ENCODE results near the gene RNU5B-1.

RNU5B-1 gene

GRCh38 chr15:65323071-65323511 lies 18.6 kb downstream of the RNU5B-1 start:
- Histone ChIP-seq H3K36me3 (no peaks in the 10 kb centered on the region), H3K4me3 (ENCODE audit: low read depth, low read length) (no peak overlapping the region), H3K27ac (no peak overlapping the region), H3K9me3 (ENCODE audit: severe bottlenecking) (no peaks in the 10 kb centered on the region), H3K27me3 (ENCODE audit: insufficient read depth, low read depth, severe bottlenecking) (no peaks in the 10 kb centered on the region)
- no peak for DNase-seq
- TF ChIP-seq, protein P1, sequence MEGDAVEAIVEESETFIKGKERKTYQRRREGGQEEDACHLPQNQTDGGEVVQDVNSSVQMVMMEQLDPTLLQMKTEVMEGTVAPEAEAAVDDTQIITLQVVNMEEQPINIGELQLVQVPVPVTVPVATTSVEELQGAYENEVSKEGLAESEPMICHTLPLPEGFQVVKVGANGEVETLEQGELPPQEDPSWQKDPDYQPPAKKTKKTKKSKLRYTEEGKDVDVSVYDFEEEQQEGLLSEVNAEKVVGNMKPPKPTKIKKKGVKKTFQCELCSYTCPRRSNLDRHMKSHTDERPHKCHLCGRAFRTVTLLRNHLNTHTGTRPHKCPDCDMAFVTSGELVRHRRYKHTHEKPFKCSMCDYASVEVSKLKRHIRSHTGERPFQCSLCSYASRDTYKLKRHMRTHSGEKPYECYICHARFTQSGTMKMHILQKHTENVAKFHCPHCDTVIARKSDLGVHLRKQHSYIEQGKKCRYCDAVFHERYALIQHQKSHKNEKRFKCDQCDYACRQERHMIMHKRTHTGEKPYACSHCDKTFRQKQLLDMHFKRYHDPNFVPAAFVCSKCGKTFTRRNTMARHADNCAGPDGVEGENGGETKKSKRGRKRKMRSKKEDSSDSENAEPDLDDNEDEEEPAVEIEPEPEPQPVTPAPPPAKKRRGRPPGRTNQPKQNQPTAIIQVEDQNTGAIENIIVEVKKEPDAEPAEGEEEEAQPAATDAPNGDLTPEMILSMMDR (IDR thresholded peaks at IDR 0.05; ENCODE audit: low read depth, low read length): no peak

- peak; percentile 42 for DNase-seq
- H3K27ac ChIP-seq: peak overlapping the region; percentile 6
- peaks cover 19% of the 10 kb centered on the region for H3K36me3 ChIP-seq
- no peaks in the 10 kb centered on the region for H3K9me3 ChIP-seq (ENCODE audit: severe bottlenecking)
- H3K27me3 ChIP-seq (ENCODE audit: insufficient read depth, low read depth, severe bottlenecking): no peaks in the 10 kb centered on the region
- no peak overlapping the region for H3K4me3 ChIP-seq (ENCODE audit: low read depth, low read length)
- TF ChIP-seq, protein P1 (IDR thresholded peaks at IDR 0.05; ENCODE audit: low read depth, low read length): no peak
Measured at GRCh38 chr15:65326117-65326526, 21.6 kb downstream of the RNU5B-1 start.

- TF ChIP-seq, protein P1 (IDR thresholded peaks at IDR 0.05; ENCODE audit: low read depth, low read length): no peak
- Histone ChIP-seq H3K9me3 (ENCODE audit: severe bottlenecking) (no peaks in the 10 kb centered on the region), H3K36me3 (peaks cover 24% of the 10 kb centered on the region), H3K27me3 (ENCODE audit: insufficient read depth, low read depth, severe bottlenecking) (no peaks in the 10 kb centered on the region), H3K4me3 (ENCODE audit: low read depth, low read length) (no peak overlapping the region), H3K27ac (no peak overlapping the region)
- no peak for DNase-seq
Measured at GRCh38 chr15:65326818-65327217, 22.3 kb downstream of the RNU5B-1 start.

- no peak overlapping the region for H3K4me3 ChIP-seq (ENCODE audit: low read depth, low read length)
- no peak for DNase-seq
- no peaks in the 10 kb centered on the region for H3K9me3 ChIP-seq (ENCODE audit: severe bottlenecking)
- H3K27me3 ChIP-seq (ENCODE audit: insufficient read depth, low read depth, severe bottlenecking): no peaks in the 10 kb centered on the region
- H3K27ac ChIP-seq: no peak overlapping the region
- H3K36me3 ChIP-seq: peaks cover 26% of the 10 kb centered on the region
- TF ChIP-seq, protein P1 (IDR thresholded peaks at IDR 0.05; ENCODE audit: low read depth, low read length): no peak
Measured at GRCh38 chr15:65327651-65328393, 23.3 kb downstream of the RNU5B-1 start.

DNA sequence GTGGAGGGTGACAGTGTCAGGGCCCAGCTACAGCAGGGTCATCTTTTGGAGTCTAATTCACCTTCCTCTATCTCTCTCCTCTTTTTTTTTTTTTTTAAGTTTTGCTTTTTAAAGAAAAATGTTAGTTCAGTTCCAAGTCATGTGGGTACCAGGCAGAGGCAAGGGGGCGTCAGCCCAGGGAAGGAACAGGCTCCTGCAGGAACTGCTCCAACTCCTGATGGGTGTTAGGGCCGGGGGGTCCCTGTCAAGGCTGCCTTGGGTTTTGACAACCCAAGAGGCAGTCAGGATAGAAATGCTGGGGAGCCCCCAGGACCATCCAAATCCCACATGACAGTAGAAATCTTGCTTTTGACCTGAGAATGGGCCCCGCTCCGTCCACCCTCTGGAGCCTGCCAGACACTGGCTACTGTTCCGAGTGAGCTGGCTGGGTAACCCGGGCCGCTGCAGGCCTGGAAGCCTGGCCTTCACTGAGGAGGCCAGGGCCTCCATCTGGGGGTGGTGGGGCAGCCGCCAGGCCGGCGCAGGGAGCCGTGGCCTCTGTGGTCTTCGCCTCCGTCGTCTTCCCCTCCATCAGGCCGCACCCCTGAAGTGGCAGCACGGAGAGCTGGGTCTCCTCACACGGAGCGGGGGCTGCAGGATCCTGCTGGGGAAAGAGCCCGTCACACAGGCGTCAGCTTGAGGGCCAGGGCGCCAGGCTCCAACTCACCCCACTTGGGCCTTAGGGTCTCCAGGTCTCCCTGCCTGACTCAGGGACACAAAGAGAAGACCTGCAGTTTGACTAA lies 24.2 kb downstream of the RNU5B-1 start:
- no peaks in the 10 kb centered on the region for H3K9me3 ChIP-seq (ENCODE audit: severe bottlenecking)
- H3K4me3 ChIP-seq (ENCODE audit: low read depth, low read length): no peak overlapping the region
- no peak for DNase-seq
- peaks cover 27% of the 10 kb centered on the region for H3K36me3 ChIP-seq
- no peaks in the 10 kb centered on the region for H3K27me3 ChIP-seq (ENCODE audit: insufficient read depth, low read depth, severe bottlenecking)
- H3K27ac ChIP-seq: no peak overlapping the region
- TF ChIP-seq, protein P1 (IDR thresholded peaks at IDR 0.05; ENCODE audit: low read depth, low read length): no peak

Data from WERI-Rb-1 (cell line).